Measurements from ENCODE around the gene RNF13. TPM values are rescaled to one million over a fixed set of nuclear protein-coding genes. Genes with fewer than 3 reads are reported as not detected.

Gene RNF13, protein sequence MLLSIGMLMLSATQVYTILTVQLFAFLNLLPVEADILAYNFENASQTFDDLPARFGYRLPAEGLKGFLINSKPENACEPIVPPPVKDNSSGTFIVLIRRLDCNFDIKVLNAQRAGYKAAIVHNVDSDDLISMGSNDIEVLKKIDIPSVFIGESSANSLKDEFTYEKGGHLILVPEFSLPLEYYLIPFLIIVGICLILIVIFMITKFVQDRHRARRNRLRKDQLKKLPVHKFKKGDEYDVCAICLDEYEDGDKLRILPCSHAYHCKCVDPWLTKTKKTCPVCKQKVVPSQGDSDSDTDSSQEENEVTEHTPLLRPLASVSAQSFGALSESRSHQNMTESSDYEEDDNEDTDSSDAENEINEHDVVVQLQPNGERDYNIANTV
- total RNA-seq = 103 and 124 TPM in 2 replicates

DNA sequence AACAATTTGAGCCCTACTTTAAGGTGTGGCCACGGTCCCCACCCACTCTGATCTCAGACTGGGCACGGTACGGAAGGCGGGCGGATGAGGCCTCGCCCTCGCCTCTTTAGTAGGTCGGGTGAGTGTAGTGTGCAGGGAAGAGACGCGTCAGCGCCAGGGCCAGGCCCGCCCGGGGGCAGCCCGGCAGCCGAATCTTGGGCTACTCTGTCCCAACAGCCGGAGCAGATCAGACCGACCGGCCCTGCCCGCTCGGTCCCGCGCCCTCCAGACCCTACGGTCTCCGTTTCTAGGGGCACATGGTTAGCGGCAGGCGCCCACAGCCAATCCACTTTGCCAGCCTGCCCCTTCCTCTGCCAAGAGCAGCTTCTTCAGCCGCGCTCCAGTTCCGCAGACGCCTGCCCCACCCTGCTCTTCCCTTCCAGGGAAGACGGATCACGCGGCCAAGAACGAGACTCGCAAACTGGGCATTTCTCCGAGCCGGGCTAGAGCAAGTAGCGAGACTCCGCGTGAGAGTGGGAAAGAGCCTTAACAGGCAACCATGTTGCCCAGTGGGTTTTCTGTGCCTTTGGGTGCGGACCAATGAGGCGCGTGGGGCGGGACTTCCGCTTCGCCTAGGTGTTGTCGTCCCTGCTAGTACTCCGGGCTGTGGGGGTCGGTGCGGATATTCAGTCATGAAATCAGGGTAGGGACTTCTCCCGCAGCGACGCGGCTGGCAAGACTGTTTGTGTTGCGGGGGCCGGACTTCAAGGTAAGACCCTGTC, at the start of gene RNF13:
Gene RNF13 (plus strand): TSS at position 610 of the 761 bp plus-strand sequence. CDS start 32,812 bp downstream, outside the sequence.
- FAIRE-seq (no peak), DNase-seq (ENCODE audit: low read depth) (peak; percentile 86)
- H3K27me3 ChIP-seq (ENCODE audit: control insufficient read depth, insufficient read depth, low read length) = no peaks in the 10 kb centered on the region
- TF ChIP-seq, protein P1, sequence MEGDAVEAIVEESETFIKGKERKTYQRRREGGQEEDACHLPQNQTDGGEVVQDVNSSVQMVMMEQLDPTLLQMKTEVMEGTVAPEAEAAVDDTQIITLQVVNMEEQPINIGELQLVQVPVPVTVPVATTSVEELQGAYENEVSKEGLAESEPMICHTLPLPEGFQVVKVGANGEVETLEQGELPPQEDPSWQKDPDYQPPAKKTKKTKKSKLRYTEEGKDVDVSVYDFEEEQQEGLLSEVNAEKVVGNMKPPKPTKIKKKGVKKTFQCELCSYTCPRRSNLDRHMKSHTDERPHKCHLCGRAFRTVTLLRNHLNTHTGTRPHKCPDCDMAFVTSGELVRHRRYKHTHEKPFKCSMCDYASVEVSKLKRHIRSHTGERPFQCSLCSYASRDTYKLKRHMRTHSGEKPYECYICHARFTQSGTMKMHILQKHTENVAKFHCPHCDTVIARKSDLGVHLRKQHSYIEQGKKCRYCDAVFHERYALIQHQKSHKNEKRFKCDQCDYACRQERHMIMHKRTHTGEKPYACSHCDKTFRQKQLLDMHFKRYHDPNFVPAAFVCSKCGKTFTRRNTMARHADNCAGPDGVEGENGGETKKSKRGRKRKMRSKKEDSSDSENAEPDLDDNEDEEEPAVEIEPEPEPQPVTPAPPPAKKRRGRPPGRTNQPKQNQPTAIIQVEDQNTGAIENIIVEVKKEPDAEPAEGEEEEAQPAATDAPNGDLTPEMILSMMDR (IDR thresholded peaks at IDR 0.05; ENCODE audit: insufficient read depth, low read length, severe bottlenecking) = no peak
- no peaks in the 10 kb centered on the region for H3K36me3 ChIP-seq (ENCODE audit: control insufficient read depth, insufficient read depth, low read length)
- peak within 1 kb of the TSS; percentile 77 for H3K4me3 ChIP-seq (ENCODE audit: low read depth, low read length)

DNA sequence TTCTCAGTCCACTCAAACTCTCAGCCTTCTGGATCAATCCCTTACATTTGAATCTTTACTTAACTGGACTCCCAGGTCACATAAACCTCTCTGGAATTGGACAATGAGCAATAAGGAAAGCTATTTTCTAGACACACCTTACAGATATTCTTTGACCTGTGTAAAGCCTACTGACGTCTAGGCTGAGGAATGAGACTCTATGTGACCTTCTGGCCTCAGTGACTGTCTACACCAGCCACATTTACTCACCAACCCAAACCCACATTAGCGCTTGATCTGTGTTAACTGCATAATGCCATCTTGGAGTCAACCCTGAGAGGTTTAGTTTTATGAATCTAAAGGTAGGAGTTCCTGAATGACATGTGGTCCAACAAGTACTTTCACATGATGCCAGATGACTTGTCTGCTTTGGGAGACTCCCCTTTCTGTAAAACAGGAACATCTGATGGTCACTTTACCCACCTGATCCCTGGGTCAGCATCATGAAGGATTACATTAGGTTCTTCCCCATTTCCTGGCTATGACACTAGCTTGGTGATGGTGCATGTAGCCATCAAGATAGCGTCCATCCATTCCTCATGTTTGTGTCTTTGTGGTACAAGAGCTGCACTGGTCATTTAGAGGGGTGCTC, 49.3 kb upstream of the RNF13 start:
- Histone ChIP-seq H3K27me3 (ENCODE audit: control insufficient read depth, insufficient read depth, low read length) (no peaks in the 10 kb centered on the region), H3K36me3 (ENCODE audit: control insufficient read depth, insufficient read depth, low read length) (no peaks in the 10 kb centered on the region), H3K4me3 (ENCODE audit: low read depth, low read length) (no peak overlapping the region)
- peak; percentile 13 for DNase-seq (ENCODE audit: low read depth)
- TF ChIP-seq, protein P1 (IDR thresholded peaks at IDR 0.05; ENCODE audit: insufficient read depth, low read length, severe bottlenecking) = no peak
- FAIRE-seq = no peak

DNA sequence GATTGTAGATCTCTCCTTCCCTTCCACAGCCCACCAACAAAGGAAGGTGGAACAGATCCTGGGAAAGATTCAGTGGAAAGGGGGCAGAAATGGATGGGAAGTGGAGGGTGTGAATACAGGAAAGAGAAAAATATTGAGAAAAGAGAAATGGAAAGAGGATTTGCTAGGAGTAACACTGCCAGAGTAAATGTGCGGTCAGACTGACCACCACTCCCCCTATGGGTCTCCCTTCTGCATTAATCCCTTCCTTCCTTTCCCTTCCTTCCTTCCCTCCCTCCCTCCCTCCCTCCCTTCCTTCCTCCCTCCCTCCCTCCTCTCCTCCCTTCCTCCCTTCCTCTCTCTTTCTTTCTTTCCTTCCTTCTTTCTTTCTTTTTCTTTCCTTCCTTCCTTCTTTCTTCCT, 48.7 kb upstream of the RNF13 start:
- FAIRE-seq = no peak
- Histone ChIP-seq H3K27me3 (ENCODE audit: control insufficient read depth, insufficient read depth, low read length) (no peaks in the 10 kb centered on the region), H3K36me3 (ENCODE audit: control insufficient read depth, insufficient read depth, low read length) (no peaks in the 10 kb centered on the region), H3K4me3 (ENCODE audit: low read depth, low read length) (no peak overlapping the region)
- no peak for DNase-seq (ENCODE audit: low read depth)
- TF ChIP-seq, protein P1 (IDR thresholded peaks at IDR 0.05; ENCODE audit: insufficient read depth, low read length, severe bottlenecking) = no peak

DNA sequence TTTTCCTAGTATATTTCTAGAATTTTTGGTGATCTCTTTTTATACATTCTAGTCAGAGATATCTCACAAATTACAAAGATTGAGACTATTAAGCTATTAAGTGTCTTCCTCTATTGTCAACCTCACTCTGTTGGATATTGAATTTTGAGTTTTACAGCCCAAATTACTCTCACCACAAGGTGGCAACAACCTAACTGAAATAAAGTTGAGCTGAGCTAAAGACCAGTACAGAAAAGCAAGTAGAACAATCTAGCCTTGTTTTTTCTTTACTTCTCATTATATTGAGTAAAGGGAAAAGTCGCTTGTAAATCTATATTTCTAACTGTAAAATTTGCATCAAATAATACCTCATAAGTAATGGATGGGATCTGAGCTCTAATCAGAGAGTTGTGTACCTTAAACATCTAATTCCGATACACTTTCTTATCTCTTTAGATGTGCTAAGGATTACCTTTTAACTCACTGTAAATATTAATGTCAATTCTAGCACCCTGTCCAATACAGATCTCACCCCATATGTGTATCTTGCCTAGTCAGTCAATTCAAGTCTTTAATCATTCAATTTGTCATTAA, 47.2 kb upstream of the RNF13 start:
- no peaks in the 10 kb centered on the region for H3K27me3 ChIP-seq (ENCODE audit: control insufficient read depth, insufficient read depth, low read length)
- H3K4me3 ChIP-seq (ENCODE audit: low read depth, low read length) = no peak overlapping the region
- TF ChIP-seq, protein P1 (IDR thresholded peaks at IDR 0.05; ENCODE audit: insufficient read depth, low read length, severe bottlenecking) = peak; percentile 40
- peak; percentile 45 for DNase-seq (ENCODE audit: low read depth)
- H3K36me3 ChIP-seq (ENCODE audit: control insufficient read depth, insufficient read depth, low read length) = no peaks in the 10 kb centered on the region
- no peak for FAIRE-seq

DNA sequence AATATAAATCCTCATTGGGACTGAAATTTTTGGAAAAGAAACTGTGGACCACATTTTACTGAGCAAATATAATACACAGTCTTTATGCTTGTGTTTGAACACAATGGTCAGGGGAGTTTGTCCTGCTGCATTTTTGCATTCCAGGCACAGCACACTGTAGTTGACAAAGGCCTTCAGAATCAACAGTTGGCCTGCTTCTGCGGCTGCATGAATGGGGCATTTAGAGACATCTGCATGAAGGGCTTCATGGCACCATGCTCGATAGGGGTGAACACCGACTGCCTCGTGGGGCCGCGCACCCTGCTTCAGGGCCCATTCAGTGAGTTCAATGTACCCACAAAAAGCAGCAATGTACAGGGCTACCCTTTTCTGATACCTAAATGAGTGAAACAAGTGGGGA, 45.3 kb upstream of the RNF13 start:
- DNase-seq (ENCODE audit: low read depth) (no peak), FAIRE-seq (no peak)
- Histone ChIP-seq H3K36me3 (ENCODE audit: control insufficient read depth, insufficient read depth, low read length) (no peaks in the 10 kb centered on the region), H3K4me3 (ENCODE audit: low read depth, low read length) (no peak overlapping the region), H3K27me3 (ENCODE audit: control insufficient read depth, insufficient read depth, low read length) (no peaks in the 10 kb centered on the region)
- TF ChIP-seq, protein P1 (IDR thresholded peaks at IDR 0.05; ENCODE audit: insufficient read depth, low read length, severe bottlenecking) = no peak

All from bronchial epithelial cell (primary cell).